ENCODE measurements around the gene RUNDC3A.

GRCh38 chr17:44359006-44359405 is 50.6 kb downstream of the RUNDC3A start:
- no peak for TF ChIP-seq CTCF (optimal IDR thresholded peaks at IDR 0.05 in 1 of 3, IDR thresholded peaks at IDR 0.05 in 1 of 3, conservative IDR thresholded peaks at IDR 0.05 in 1 of 3; ENCODE audit: extremely low read depth in 1 of 3, insufficient read depth in 2 of 3, low read length in 3 of 3)
- no peak for TF ChIP-seq EZH2 (IDR thresholded peaks at IDR 0.05; ENCODE audit: low read length)
